NK-92 (cell line): ENCODE results near the gene PEPD.
"Not testable (repeated sequence)": the region's sequence is repeated elsewhere in the genome, so short reads cannot be mapped to it uniquely, and the experiment has no call there.

Source experiments
- DNase-seq: peaks from one replicate; lab custom pipeline; 2025; ENCODE audit not compliant: unreplicated experiment; lab: John Stamatoyannopoulos, UW

The PEPD gene

DNA sequence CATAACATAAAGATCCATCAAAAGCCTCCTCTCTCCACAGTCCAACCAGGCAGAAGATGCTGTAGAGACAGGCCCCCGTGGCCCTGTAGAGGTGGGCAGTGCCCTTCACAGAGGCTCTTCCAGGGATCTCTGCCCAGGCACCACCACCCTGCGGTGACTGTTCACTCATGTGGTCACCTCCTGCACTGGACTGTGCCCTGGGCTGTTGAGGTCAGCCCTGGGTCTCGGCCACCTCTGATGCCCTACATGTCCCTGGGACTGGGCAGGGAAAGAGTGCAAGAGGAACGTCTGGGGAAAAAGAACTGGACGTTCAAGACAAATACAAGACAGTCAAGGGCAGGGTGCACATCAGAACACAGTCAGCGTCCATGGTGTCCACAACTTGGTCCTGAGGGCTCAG lies 22.3 kb downstream of the PEPD start:
- no peak for DNase-seq

DNA sequence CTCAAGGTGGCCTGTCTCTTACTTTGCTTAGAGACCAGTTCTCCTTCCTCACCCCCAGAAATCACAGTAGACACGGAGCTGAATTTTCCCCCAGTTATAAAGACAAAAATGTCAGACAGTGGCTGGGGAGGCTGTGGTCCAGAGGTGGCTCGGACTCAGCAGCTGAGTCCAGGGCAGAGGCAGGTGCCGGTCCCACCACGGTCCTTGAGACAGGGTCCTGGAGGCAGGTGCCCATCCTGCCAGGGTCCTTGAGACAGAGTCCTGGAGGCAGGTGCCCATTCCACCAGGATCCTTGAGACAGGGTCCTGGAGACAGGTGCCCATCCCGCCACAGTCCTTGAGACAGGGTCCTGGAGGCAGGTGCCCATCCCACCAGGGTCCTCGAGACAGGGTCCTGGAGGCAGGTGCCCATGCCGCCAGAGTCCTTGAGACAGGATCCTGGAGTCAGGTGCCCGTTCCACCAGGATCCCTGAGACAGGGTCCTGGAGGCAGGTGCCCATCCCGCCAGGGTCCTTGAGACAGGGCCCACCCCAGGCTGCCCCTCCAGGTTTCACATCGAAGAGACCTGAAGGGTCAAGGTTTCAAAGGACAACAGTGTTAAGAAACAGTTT lies 23.1 kb downstream of the PEPD start:
- no peak for DNase-seq

DNA sequence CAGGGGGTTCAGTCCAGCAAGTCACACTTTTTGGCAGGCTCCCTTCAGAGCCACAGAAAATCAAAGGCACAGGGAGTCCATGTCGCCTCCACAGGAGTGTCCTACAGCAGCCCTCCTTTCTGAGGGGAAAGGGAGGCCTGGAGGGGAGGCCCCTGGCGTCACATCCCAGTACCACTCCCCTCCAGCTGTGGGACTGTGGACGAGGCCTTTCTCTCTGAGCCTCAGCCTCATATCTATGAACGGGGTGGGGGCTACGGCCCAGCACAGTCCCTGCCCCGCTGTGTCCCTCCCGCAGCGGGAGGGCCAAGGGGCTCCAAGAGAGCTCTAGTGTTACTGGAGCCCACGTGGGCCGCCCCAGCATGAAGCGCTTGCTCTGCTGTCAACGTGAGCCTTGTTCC lies 23.8 kb downstream of the PEPD start:
- DNase-seq = no peak

DNA sequence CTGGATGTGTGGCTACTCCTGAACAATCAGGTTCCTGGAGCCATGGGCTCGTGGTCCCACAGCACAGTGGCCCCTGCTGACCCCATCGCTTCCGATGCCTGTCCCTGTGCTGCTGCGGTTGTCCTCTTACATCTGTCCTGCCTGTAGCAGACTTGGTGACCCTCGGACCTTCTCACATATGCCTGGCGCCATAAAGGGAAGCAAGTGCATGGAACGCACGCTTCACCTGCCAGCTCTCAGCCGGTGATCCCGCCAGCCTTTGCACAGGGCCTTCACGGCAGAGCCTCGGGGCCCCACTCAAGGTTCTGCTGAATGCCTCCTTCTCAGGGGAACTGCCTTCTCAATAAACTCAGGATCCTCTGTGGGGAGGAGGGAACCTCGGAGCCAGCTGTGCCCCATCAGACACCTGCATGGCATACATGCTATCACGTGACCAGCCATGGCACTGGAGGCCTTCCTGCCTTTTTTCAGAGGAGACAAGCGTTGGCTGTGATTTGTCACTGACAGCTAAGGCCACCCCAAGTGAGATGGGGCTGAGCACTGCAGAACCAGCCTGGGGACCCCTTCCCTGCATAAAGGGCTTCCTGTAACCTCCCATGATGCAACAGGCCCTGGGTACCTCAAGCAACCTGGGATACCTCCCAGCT lies 24.3 kb downstream of the PEPD start:
- DNase-seq = no peak

DNA sequence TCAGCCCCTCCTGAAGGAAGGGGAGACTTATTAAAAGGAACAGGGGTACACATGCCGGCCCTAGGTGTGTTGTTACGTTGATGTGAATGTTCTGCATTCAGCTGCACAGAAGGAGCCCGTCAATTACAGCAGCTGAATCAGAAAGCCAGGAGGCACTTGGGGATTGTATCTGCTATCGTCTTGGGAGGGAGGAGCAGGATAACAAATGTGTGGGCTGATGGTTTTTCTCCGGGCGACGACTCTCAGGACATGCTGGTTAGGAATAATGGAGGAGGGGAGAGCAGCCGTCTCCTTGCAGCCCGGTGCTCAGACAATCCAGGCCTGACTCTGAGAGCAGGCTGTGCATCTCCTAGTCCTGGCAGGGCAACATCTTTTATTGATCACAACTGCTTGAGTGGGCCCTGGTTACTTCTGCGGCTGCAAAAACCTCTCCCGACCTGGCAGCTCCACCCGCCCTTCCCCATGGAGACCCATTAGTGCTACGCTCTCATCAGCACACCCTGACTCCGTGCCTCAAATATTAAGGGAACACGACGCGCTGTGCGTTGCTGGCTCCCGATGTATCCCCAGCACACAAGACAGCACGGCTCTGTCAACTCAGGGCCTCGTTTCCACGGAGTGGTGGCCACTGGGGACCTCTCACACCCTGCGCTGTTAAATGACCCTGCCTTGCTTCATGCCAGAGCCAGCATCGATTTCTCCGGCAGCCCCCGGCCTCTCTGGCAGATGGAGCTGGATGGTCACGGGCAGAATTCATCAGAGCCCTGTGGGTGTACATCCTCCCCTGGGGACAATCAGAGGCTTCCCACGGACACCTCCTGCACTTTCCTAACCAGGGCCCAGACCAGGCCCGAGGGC lies 25.3 kb downstream of the PEPD start:
- DNase-seq = no peak

DNA sequence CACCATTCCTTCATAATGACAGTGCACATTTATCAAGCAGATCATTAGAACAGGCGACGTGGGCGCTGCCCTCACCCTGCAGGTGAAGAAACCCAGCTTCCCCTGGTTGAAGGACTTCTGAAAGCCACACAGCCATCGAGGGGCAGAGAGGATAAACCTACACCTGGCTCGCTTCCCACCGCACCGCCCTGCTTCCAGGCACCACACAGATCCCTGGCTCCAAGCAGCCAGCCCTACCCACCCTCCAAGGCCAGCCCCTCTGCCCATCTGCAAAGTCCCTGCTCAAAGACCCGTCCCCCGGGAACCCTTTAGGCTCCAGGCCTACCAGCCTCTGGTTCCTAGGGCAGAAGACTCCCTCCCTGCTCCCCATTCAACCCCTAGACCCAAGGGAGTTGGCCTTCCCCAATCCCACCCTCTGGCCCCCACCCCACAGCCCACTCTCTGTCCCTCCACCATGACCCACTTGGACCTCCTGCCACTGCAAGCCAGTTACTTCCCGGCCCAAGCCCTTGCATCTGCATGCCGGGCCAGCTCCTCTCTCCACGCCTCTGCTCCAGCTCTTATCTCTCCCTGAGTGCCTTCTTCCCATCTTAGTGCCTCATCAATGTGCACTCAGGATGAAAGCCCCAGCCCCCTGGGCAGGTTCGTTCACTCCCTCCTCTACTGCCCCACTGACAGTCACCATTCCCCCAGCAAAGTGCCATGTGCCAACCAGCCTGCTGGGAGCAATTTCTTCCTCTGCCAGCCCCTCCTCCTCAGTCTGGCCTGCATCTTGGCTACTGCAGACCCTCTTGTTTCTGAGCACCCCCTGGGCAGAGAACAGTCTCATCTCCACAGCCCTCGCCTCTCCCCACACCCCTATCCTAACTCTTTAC lies 28.0 kb downstream of the PEPD start:
- DNase-seq = no peak

DNA sequence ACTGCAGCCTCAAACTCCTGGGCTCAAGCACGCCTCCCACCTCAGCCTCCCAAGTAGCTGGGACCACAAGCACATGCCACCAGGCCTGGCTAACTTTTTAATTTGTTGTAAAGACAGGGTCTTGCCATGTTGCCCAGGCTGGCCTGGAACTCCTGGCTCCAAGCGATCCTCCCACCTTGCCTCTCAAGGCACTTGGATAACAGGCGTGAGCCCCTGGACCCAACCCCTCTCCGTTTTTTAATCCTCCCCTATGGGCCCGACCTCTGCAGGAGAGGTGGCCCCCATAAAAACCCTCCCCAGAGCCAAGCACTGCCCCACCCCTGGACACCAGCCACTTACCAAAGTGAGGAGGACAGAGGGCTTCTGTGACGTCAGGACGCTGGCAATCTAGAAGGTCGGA lies 28.6 kb downstream of the PEPD start:
- no peak for DNase-seq

DNA sequence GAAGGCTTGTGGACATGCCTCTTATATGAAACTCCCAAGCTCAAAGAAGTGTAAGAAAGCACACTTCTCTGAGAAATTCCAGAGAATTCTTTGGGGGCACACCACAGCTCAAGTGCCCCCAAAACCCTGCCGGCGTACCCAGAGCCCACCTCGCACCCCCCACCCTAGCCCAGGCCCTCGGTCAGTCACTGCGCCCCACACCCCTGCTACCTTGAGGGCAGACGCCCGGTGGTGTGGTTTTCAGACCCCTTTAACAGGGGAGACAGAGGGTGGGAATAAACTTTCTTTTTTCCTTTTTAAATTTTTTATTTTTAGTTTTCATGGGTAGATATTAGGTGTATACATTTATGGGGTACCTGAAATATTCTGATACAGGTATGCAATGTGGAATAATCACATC lies 29.5 kb downstream of the PEPD start:
- no peak for DNase-seq

DNA sequence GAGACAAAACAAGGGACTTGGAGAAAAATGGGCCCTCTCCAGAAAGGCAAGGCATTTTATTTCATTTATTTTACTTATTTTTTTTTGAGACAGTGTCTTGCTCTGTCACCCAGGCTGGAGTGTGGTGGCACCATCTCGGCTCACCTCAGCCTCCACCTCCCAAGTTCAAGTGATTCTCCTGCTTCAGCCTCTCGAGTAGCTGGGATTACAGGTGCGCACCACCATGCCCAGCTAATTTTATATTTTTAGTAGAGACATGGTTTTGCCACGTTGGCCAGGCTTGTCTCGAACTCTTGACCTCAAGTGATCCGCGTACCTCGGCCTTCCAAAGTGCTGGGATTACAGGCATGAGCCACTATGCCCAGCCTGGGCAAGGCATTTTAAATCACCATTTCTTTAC lies 31.0 kb downstream of the PEPD start:
- not testable (repeated sequence) for DNase-seq

DNA sequence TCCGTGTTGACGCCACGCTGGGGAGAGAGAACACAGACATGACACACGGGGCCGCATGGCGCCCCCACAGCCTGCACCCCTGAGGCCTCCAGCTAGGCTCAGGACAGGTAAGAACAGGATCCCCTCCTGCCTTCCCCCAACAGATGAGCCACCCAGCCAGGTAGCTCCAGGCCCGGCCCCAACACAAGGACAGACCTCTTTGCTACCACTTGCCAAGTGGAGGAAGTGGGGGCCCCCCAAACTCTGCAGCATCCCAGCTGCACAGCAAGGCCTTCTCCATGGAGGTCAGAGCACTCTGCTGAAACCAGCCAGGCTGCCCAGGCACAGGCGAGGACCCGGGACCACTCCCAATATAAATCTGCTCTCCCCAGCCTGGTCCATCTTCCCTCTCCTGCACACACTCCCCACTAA lies 31.5 kb downstream of the PEPD start:
- no peak for DNase-seq

DNA sequence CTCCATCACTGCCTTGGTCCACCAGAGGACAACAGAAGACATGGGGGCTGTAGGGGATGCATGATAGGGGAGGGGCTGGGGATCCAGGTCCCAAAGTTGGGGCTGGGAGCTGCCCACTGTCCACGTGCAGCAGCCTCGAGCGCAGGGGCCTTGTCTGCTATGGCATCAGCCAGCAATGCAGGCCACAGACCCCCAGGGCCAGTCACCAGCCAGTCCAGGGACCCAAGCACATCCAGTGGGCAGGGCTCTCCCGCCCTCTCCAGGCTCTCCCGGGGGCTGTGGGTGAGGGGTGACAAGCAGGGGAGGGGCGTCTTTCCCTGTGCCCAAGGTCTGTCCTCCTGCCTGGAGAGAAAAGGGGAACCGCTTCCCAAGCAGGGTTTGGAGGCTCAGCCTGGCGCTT lies 32.8 kb downstream of the PEPD start:
- DNase-seq = no peak

DNA sequence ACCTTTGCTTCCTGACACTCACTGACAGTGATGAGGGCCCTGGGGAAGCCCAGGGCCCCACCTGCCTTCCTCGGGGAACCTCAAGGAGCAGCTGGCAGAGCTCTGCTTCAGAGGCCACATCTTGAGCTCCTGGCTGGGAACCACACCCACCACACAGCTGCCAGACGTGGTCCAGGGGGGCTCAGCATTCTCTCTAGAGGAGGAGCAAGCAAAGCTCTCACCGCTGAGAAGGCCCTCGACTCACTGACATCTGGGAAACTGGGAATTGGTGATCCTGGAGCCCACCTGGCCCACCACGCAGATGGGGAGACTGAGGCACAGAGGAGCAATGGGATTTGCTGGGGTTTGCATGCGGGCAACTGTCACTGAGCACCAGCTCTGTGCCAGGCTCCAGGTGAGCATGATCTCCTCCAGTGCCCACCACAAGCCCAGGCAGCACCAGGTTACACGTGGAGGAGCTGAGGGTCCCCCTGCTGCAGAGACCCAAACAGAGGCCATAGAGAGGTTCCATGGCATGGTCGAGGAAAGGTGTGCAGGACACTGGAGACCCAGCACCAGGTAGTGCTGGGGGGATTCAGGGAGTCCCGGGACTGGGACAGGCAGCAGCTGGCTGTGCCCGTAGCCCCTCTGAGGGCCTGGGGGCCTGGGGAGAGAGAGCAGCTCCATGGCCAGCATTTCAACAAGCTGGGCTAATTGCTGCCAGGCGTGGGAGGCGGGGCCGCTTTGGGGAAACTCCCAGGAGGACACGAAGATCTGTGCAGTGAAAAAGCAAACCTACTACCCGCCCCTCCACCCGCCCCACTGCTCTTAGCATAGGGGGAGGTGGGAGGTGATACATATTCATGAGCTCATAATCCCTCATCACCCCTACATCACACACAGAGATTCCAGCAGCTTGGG lies 33.4 kb downstream of the PEPD start:
- DNase-seq = no peak

DNA sequence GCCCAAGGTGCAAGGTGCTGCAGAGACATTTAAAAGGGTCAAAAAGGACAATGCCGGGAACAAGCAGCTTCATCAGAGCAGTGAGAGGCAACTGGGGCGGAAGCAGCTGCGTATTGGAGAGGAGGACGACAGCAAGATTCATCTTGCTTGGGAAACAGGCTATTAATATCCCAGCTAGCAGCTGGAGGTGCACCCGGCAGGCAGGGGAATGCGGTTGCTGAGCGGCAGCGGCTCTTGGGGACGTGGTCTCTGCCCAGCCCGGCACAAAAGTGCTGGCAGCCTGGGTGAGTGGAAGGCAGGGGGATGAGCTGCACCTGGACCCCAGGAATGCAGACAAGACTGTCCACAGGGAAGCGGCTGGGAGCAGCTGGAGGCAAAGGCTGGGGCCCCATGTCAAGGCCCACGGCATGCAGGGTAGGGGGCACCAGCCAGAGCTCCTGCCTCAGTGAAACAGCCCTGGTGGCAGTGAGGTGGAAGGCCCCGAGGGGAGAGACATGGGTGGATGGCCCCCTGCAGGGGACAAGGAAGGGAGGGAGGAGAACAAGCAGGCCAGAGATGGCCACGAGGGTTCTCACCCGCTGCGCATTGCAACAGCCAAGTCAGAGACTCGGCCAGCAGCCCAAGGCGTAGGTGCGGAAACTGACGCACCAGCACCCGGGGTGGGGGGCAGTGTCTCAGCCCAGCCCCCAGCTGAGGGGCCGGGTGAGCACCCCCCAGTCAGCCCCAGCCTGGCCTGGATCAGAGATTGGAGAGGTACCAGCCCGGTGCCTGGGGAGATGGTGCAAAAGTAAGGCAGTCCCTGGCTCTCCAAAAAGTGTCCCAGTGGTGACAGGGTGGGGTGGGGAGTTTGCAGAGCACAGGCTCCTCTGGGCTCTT lies 34.4 kb downstream of the PEPD start:
- no peak for DNase-seq

DNA sequence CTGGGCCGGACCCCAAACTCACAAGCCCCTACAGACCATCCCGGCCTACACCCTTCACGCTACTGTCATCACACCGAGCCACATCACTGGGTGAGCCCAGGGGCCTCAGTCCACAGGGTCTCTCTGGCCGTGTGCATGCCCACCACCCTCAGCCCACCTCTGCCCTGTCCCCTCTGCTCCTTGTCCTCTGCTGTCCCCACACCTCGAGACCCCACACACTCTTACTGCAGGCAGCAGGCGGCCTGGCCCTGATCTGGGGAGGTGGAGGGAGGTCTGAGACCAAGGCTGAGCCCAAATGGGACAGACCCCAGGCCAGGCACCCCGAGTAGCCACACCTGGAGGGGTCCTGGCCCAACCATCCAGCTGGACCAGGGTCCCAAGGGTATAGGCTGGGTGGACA lies 35.2 kb downstream of the PEPD start:
- DNase-seq = no peak

DNA sequence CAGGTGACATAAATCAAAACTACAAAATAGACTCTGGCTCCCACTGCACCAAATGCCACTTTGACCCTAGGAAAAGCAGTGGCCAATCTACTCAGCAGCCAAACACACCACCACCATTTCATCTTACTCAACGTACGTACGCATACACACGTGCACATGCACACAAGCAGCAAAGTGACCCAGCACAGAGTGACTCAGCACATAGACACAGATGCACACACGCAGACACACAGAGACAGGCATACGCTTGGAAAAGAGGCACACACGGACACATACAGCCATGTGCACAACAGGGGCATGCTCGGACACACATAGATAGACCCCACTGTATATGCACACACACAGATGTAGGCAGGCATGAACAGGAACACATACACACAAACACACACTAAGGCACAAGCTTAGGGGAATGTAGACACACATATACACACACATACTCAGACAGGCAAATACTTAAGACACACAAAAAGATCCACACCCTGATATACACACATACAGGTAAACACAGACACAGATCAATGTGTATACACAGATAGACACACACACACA lies 37.3 kb downstream of the PEPD start:
- DNase-seq = no peak

DNA sequence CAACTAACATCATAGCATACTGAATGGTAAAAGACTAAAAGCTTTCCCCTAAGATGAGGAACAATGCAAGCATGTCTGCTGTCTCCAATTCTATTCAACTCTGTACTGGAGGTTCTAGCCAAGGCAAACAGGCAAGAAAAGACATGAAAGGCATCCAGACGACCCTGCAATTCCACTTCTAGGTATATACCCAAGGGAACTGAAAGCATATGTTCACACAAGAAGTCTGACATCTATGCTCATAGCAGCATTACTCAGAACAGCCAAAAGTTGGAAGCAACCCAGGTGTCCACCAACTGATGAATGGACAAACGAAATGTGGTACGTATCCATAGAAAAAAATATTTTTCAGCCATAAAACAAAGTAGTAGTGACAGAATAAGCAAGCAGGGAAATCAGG lies 39.1 kb downstream of the PEPD start:
- DNase-seq = no peak

DNA sequence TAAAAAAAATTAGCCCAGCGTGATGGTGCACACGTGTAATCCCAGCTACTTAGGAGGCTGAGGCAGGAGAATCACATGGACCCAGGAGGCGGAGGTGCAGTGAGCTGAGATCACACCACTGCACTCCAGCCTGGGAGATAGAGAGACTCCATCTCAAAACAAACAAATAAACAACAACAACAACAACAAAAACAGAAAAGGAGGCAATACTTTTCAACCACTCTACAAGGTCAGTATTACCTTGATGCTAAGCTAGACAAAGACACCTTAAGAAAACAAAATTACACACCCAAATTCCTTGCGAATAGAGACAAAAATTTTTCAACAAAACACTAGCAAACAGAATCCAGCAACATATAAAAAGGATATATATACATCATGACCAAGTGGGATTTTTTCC lies 39.7 kb downstream of the PEPD start:
- DNase-seq = no peak

DNA sequence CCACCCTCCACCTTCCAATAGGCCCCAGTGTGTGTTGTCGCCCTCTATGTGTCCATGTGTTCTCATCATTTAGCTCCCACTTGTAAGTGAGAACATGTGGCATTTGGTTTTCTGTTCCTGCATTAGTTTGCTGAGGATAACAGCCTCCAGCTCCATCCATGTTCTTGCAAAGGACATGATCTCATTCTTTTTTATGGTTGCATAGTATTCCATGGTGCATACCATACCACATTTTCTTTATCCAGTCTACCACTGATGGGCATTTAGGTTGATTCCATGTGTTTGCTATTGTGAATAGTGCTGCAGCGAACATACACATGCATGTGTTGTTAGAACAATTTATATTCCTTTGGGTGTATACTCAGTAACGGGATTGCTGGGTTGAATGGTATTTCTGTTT lies 42.0 kb downstream of the PEPD start:
- not testable (repeated sequence) for DNase-seq

DNA sequence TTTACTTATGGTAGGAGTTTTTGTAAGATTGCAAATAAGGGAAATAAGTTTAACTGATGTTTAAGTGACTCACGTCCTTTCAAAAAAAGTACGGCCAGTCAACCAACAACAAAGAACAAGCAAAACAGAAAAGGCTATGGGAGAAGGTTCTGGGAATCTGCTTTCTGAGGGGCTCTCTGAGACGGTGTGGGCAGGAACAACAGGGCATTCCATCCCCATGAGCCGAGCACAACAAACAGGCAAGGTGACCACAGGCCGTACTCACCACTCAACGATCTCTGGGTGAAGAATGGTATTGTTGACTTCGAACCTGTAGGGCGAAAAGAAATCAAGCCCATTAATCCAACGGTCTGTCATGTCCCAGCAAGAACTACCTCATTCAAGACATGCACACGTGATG lies 43.8 kb downstream of the PEPD start:
- DNase-seq = no peak
